Gastrocnemius medialis (tissue), 4 donors: Measurements from ENCODE around the gene MAP3K10. TPM values are rescaled to one million over a fixed set of nuclear protein-coding genes. Genes with fewer than 3 reads are reported as not detected.
"Not testable (repeated sequence)": the region's sequence is repeated elsewhere in the genome, so short reads cannot be mapped to it uniquely, and the experiment has no call there.

ENCODE experiments used
- ATAC-seq, 2 donors: fragments of 150-250 bp; one replicate each; pipeline ENCODE4 v1.9.1; 2016
- DNase-seq, 2 donors: peaks; one replicate each; pipeline ENCODE4 v3.0.0-alpha.2; 2019
- H3K27ac ChIP-seq, 4 donors: fragments of 200-600 bp; sonication (generic); 1 replicate in 1 of 4; 2 replicates in 3 of 4; pipeline ENCODE4 v1.5.1; 2016 to 2018; ENCODE audit warnings: mild to moderate bottlenecking in 2 of 4, moderate library complexity in 1 of 4
- H3K27me3 ChIP-seq, 3 donors: fragments of 200-600 bp; sonication (generic) in 2 of 3; 1 replicate in 1 of 3; 2 replicates in 2 of 3; pipeline versions ENCODE4 v1.5.1 to v1.6.0; 2016 to 2019; ENCODE audit warnings: mild to moderate bottlenecking in 1 of 3, moderate library complexity in 1 of 3
- H3K36me3 ChIP-seq, 2 donors: fragments of 200-600 bp; sonication (generic) in 1 of 2; one replicate each; pipeline ENCODE4 v1.5.1; 2017 to 2018
- H3K4me1 ChIP-seq, 2 donors: fragments of 200-600 bp; sonication (generic) in 1 of 2; one replicate each; pipeline ENCODE4 v1.5.1; 2016 to 2017; ENCODE audit warnings: mild to moderate bottlenecking in 2 of 2
- H3K4me3 ChIP-seq, 4 donors: fragments of 200-600 bp; sonication (generic) in 3 of 4; 1 replicate in 1 of 4; 2 replicates in 3 of 4; pipeline ENCODE4 v1.5.1; 2016 to 2019; ENCODE audit warnings: mild to moderate bottlenecking in 2 of 4
- H3K9me3 ChIP-seq, 3 donors: fragments of 200-600 bp; sonication (generic) in 2 of 3; 1 replicate in 1 of 3; 2 replicates in 2 of 3; pipeline ENCODE4 v1.5.1; 2016 to 2019
- POLR2A ChIP-seq, 2 donors: fragments of 450-650 bp; IDR thresholded peaks; one replicate each; pipeline ENCODE4 v1.6.1; 2017; ENCODE audit warnings: antibody characterized with exemption in 2 of 2, mild to moderate bottlenecking in 2 of 2, moderate library complexity in 2 of 2
- in situ Hi-C, 4 donors: fragments of 200-750 bp; cut with MboI; loops; one replicate each; pipeline versions ENCODE4 v1.15.0 to v1.8.0; 2017; ENCODE audit warnings: low sequenced_read_pairs in 4 of 4
- intact Hi-C: fragments of 100-400 bp; cut with DNase I; formaldehyde crosslinking; loops from one replicate; pipeline ENCODE4 v1.15.1; 2023; ENCODE audit warnings: low total_unique reads
- total RNA-seq, 4 donors: library from RNA; depleted of rRNA; stranded (reverse); fragments of >200 nt; gene quantifications; one replicate each; pipeline versions ENCODE4 v1.1.0 to v1.2.3, GENCODE V29; 2016
- TF ChIP-seq, protein P1 (sequence below), 5 experiments: fragments of 450-650 bp in 3 of 5; fragments of 200-600 bp in 2 of 5; sonication (generic) in 2 of 5; IDR thresholded peaks in 4 of 5; conservative IDR thresholded peaks in 1 of 5; 1 replicate in 4 of 5; 2 replicates in 1 of 5; pipeline ENCODE4 v1.5.1; 2016 to 2019; ENCODE audit warnings: antibody characterized with exemption in 5 of 5, mild to moderate bottlenecking in 3 of 5, moderate library complexity in 3 of 5

MAP3K10 gene
- total RNA-seq, 4 donors from 2014 or later: 16.4 to 25.8 (median 21.6) TPM

DNA sequence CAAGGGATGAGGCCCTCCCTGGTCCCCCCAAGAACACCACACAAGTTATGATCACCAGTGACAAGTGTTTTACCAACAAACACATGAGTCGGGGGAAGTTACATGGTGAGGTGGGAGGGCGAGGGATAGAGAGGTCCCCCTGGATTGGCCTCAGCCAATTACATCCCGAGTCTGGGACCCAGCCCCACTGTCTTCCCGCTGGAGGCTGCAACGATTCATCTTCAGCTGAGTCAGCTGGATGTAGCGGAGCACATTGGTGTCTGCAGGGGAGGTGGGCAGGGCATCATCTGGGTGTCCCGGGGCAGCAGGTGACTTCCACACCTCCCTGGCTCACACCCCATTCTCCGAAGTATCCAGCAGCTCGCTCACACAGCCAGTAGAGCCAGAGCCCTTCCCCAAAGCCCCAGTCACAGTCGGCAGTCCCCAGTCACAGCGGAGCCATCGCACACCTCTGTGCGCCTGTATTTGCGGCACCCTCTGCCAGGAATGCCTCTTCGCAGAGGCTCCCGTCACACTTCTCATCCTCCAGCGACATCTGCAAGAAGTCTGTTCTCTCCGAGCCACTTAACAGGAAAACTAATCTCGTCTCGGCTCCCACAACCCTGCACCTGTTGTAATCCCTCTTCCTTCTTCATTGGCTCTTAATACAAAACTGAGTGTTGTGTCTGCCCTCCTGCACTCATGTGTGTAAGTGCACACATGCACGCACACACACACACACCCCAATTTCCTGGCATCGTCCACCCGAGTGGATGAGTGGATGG is 25.0 kb downstream of the MAP3K10 start:
- Histone ChIP-seq H3K27ac (no peak overlapping the region), H3K4me3 (no peak overlapping the region), H3K36me3 (peaks cover 3 to 11% of the 10 kb centered on the region in 2 donors), H3K4me1 (peaks cover 0 to 2% of the 10 kb centered on the region in 2 donors), H3K9me3 (no peaks in the 10 kb centered on the region), H3K27me3 (peaks cover 38 to 43% (median 42%) of the 10 kb centered on the region in 3 donors)
- TF ChIP-seq, protein P1, sequence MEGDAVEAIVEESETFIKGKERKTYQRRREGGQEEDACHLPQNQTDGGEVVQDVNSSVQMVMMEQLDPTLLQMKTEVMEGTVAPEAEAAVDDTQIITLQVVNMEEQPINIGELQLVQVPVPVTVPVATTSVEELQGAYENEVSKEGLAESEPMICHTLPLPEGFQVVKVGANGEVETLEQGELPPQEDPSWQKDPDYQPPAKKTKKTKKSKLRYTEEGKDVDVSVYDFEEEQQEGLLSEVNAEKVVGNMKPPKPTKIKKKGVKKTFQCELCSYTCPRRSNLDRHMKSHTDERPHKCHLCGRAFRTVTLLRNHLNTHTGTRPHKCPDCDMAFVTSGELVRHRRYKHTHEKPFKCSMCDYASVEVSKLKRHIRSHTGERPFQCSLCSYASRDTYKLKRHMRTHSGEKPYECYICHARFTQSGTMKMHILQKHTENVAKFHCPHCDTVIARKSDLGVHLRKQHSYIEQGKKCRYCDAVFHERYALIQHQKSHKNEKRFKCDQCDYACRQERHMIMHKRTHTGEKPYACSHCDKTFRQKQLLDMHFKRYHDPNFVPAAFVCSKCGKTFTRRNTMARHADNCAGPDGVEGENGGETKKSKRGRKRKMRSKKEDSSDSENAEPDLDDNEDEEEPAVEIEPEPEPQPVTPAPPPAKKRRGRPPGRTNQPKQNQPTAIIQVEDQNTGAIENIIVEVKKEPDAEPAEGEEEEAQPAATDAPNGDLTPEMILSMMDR (IDR thresholded peaks at IDR 0.05 in 4 of 5, conservative IDR thresholded peaks at IDR 0.05 in 1 of 5): no peak
- no peak for TF ChIP-seq POLR2A (IDR thresholded peaks at IDR 0.05)
- DNase-seq (no peak), ATAC-seq (no peak)
- in situ Hi-C loops: loop anchor here in 1 of 4 donors (25.0 kb wide), 1 partner anchor 229 kb away; the partner anchor contains the start of gene ZNF546
- intact Hi-C loops: no loop called here

DNA sequence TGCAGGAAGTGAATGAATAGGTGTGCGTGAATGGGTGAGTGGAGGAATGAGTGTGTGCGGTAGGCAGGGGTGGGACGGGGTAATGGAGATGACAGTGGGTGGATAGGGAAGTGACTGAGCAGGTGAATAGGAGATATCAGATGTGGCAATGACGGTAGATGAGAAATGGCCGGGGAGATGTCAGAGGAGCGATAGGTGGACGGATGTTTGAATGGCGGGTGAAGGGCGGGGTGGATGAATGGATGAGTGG is 25.5 kb downstream of the MAP3K10 start:
- H3K36me3 ChIP-seq: peaks cover under 1 to 7% of the 10 kb centered on the region in 2 donors
- in situ Hi-C loops (loop anchor here in 1 of 4 donors (25.0 kb wide), 1 partner anchor 229 kb away; the partner anchor contains the start of gene ZNF546), intact Hi-C loops (no loop called here)
- peaks cover 38 to 43% (median 42%) of the 10 kb centered on the region in 3 donors for H3K27me3 ChIP-seq
- DNase-seq (no peak), ATAC-seq (no peak)
- no peak overlapping the region for H3K27ac ChIP-seq
- H3K4me3 ChIP-seq: no peak overlapping the region
- no peaks in the 10 kb centered on the region for H3K9me3 ChIP-seq
- peaks cover 0 to 2% of the 10 kb centered on the region in 2 donors for H3K4me1 ChIP-seq
- TF ChIP-seq, protein P1 (IDR thresholded peaks at IDR 0.05 in 4 of 5, conservative IDR thresholded peaks at IDR 0.05 in 1 of 5): no peak
- TF ChIP-seq POLR2A (IDR thresholded peaks at IDR 0.05): no peak

DNA sequence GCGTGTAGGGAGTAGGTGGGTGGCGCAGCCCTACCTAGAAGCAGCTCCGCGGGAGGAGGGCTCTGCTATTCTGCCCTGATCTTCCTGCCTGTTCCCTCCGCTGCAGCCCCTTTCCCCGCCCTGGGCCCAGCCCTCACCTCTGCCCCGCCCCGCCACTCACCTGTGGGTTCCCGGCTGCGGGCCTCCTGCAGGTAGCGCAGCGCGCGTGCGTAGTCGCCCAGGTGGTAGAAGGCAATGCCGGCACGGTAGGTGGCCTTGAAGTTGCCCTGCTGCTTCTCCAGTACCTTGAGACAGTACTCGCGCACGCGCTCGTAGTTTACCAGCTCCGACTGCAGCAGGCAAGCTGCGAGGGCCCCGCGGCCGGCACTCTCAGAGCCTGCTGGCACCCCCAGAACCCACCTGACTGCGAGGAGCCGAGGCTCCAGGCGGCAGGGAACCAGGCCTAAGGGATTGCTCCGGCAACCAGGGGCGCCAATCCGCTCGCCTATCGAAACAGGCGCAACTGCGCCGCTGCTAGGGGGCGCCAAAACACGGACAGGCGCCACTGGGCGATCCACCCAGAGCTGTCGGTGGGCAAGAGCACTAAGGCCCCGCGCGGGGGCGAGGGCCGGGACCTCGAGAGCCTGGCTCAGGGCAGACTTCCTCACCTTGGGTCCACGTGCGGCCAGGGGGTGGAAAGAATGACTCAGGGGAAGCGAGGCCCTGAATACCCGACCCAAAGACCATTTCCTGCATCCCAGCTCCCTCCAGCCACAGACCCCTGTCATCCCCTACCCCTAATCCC is 26.0 kb downstream of the MAP3K10 start:
- intact Hi-C loops (no loop called here), in situ Hi-C loops (loop anchor here in 1 of 4 donors (25.0 kb wide), 1 partner anchor 230 kb away; the partner anchor contains the start of gene ZNF546)
- peaks cover 38 to 44% (median 42%) of the 10 kb centered on the region in 3 donors for H3K27me3 ChIP-seq
- peaks cover 0 to 2% of the 10 kb centered on the region in 2 donors for H3K4me1 ChIP-seq
- H3K36me3 ChIP-seq: peaks cover 0 to 2% of the 10 kb centered on the region in 2 donors
- no peaks in the 10 kb centered on the region for H3K9me3 ChIP-seq
- H3K4me3 ChIP-seq: no peak overlapping the region
- H3K27ac ChIP-seq: no peak overlapping the region
- ATAC-seq (no peak), DNase-seq (no peak)
- TF ChIP-seq POLR2A (IDR thresholded peaks at IDR 0.05): no peak
- TF ChIP-seq, protein P1 (IDR thresholded peaks at IDR 0.05 in 4 of 5, conservative IDR thresholded peaks at IDR 0.05 in 1 of 5): peak; percentile 18 to 71 (median 45)

DNA sequence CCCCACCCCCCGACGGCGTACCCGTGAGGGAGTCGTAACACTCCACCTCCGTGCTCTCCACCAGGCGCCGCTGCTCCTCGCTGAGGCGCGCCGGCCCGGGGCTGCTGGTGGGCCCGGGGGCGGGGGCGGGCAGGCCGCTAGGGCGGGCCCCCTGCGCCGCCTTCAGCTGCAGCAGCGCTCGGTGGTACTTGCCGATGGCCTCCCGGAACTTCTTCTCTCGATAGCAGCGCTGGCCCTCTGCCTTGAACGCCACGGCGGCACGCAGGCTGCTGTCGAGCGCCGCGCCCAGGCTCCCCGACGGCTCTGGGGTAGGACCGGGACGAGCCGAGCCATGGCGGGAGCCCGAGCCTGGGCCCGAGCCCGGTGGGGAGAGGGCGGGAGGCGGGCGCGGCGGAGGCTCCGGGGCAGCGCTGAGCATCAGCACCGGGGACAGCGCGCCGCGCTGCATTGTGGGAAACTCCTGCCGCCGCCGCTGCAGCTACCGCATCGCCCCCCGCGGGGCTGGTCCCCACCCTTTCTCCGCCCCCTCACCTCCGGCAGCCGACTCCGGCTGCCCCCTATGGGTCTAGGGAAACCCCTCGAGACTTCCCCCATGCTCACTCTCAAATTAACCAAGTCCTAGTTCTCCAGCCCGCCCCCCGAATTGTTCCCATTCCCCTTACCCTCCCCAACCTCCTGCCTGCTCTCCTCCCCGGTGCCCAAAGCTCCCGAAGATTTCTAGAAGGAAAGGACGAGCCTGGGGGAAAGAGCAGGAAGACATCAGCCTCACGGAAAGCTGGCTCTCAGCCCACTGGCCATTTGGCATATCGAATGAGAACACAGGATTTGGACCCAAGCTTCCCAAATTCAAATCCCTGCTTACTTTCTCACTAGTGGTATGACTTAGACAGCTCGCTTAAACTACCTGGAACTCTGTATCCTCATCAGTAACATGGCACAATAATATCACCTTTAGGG is 27.0 kb downstream of the MAP3K10 start, which contains the start of gene TTC9B:
Gene TTC9B (minus strand): TSS at position 451 of the 957 bp plus-strand sequence. CDS start 3 bp downstream, at position 448.
- DNase-seq: no peak
- ATAC-seq: no peak

DNA sequence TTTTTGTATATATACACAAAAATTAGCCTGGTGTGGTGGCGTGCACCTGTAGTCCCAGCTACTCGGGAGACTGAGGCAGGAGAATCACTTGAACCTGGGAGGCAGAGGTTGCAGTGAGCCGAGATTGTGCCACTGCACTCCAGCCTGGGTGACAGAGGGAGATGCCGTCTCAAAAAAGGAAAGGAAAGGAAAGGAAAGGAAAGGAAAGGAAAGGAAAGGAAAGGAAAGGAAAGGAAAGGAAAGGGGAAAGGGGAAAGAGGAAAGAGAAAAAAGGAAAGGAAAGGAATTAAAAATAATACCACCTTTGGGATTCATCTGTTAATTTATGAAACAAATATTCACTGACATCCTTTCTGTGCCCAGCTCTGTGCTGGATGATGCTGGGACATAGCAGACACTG is 27.8 kb downstream of the MAP3K10 start:
- H3K9me3 ChIP-seq, DNase-seq, ATAC-seq, intact Hi-C loops, H3K36me3 ChIP-seq, H3K4me3 ChIP-seq, H3K4me1 ChIP-seq, H3K27ac ChIP-seq: not testable (repeated sequence)
- in situ Hi-C loops: loop anchor here in 1 of 4 donors (25.0 kb wide), 1 partner anchor 232 kb away; the partner anchor contains the start of gene ZNF546
- peaks cover 43 to 60% (median 55%) of the 10 kb centered on the region in 3 donors for H3K27me3 ChIP-seq

More for the DNA sequence above, 27.0 kb downstream of the MAP3K10 start, which contains the start of gene TTC9B:
- no peak within 1 kb of the TSS for H3K4me3 ChIP-seq
- no peaks in the 10 kb centered on the region for H3K9me3 ChIP-seq
- in situ Hi-C loops: loop anchor here in 1 of 4 donors (25.0 kb wide), 1 partner anchor 231 kb away; the partner anchor contains the start of gene ZNF546
- intact Hi-C loops: no loop called here
- TF ChIP-seq, protein P1 (IDR thresholded peaks at IDR 0.05 in 4 of 5, conservative IDR thresholded peaks at IDR 0.05 in 1 of 5): no peak
- no peak for TF ChIP-seq POLR2A (IDR thresholded peaks at IDR 0.05)
- H3K36me3 ChIP-seq: no peaks in the 10 kb centered on the region
- H3K4me1 ChIP-seq: peaks cover 0 to 2% of the 10 kb centered on the region in 2 donors
- no peak within 1 kb of the TSS for H3K27ac ChIP-seq
- peaks cover 38 to 52% (median 47%) of the 10 kb centered on the region in 3 donors for H3K27me3 ChIP-seq
